HG03159 (cell line): ENCODE measurements around the gene GALC.

Experiments used
- ATAC-seq: cut with Tn5 transposase; IDR thresholded peaks from one replicate; pipeline ENCODE4 v1.9.1; 2021; ENCODE audit warnings: mild to moderate bottlenecking, moderate library complexity; ENCODE audit not compliant: unreplicated experiment

Gene GALC

DNA sequence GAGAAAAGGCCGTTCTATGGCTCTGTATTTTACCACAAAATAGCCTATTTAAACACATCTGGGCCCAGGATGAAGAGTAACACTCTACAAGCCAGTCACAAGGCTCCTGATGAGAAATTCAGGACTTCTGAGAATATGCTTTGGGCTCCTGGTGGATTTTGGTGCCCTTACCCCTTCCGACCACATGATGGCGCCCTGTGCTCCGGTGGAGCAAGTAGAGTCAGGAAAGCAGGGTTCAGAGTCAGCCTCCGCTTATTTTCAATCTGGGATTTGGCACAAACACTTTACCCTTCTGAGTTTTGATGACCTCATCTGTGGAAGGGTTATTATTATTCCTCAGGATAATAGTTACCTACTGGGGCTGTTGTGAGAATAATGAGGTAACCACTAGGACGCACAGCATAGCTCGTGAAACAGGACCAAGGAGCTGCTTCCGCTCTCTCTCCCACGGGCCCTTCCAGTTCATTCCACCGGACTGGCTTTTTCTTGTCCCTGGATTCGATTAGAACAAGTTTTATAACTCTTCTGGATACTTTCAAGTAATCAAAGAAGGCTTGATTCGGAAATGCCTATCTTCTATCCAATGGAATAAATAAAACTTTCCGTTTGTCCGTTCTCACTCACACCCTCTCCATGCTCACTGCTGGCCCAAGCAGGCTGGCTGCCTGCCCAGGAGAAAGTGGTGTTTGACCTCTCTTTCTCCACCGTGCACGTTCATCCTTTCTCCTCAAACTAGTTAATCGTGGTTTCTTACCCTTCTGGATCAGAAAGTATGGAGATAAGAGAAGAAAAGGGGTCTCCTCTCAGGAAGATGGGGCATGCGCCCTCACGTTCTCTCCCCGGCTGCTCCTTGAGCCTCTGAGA is 104.6 kb downstream of the GALC start:
- no peak for ATAC-seq

DNA sequence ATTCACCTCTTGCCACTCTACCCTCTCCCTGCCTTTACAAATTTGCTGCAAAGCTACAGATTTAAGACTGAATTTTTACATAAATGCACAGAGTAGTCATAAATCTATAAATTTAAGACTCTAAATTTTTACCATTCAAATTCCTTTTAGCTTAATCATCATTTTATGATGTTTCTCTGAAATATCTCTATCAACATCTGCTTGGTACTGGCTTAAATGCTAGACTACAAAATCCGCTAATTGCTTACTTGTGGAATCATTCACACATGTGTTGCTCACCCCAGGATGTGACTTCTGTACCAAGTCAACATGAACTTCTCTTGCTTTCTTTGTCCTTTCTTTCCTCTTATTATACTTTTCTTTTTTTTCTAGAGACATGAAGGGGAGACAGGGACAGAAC is 109.2 kb downstream of the GALC start:
- ATAC-seq: no peak
